Lung (tissue), 12 donors: ENCODE results near the gene RRP1. TPM values are rescaled to one million over a fixed set of nuclear protein-coding genes. Genes with fewer than 3 reads are reported as not detected.

Experiments
- ATAC-seq: fragments of 200-7000 bp; cut with Tn5 transposase; one replicate; pipeline ENCODE4 v1.9.1; 2020; ENCODE audit warnings: moderate number of reproducible peaks; ENCODE audit not compliant: insufficient read depth, low FRiP score
- DNase-seq, 3 donors: peaks; one replicate each; pipeline ENCODE4 v3.0.0-alpha.2; 2013 to 2017
- H3K27ac ChIP-seq, 2 donors: one replicate each; pipeline ENCODE4 v1.5.1; 2013; ENCODE audit warnings: mild to moderate bottlenecking in 2 of 2, moderate library complexity in 2 of 2, control low read depth in 1 of 2, inconsistent platforms in 1 of 2, low read depth in 1 of 2, low read length in 1 of 2
- H3K27me3 ChIP-seq, 3 donors: one replicate each; pipeline ENCODE4 v1.5.1; 2013; ENCODE audit warnings: low read length in 2 of 3; ENCODE audit not compliant: control insufficient read depth in 3 of 3, insufficient read depth in 3 of 3
- H3K36me3 ChIP-seq, 4 donors: one replicate each; pipeline ENCODE4 v1.5.1; 2013; ENCODE audit warnings: low read length in 4 of 4, mild to moderate bottlenecking in 1 of 4, moderate library complexity in 1 of 4; ENCODE audit not compliant: control insufficient read depth in 4 of 4, insufficient read depth in 4 of 4
- H3K4me1 ChIP-seq, 5 donors: one replicate each; pipeline ENCODE4 v1.5.1; 2013; ENCODE audit warnings: low read length in 5 of 5, mild to moderate bottlenecking in 2 of 5, moderate library complexity in 1 of 5; ENCODE audit not compliant: control insufficient read depth in 5 of 5, insufficient read depth in 5 of 5
- H3K4me3 ChIP-seq: one replicate; pipeline ENCODE4 v1.5.1; 2013; ENCODE audit warnings: mild to moderate bottlenecking, control low read depth, moderate library complexity
- H3K9ac ChIP-seq, 2 donors: one replicate each; pipeline ENCODE4 v1.5.1; 2013; ENCODE audit warnings: low read length in 2 of 2, control low read depth in 1 of 2; ENCODE audit not compliant: insufficient read depth in 1 of 2
- H3K9me3 ChIP-seq, 4 donors: one replicate each; pipeline ENCODE4 v1.5.1; 2013; ENCODE audit warnings: low read length in 3 of 4, mild to moderate bottlenecking in 1 of 4, moderate library complexity in 1 of 4; ENCODE audit not compliant: control insufficient read depth in 4 of 4, insufficient read depth in 3 of 4
- WGBS, 2 donors: extraction: QIAGEN DNeasy Blood & Tissue Kit; methylation state at CpG; one replicate each; pipeline ENCODE4 v1.1.7; 2013; 5-methylcytosine and 5-hydroxymethylcytosine counted together
- polyA plus RNA-seq, 2 donors: library from polyadenylated mRNA; stranded (reverse); fragments of 200-250 nt; gene quantifications; one replicate each; pipeline ENCODE4 v1.2.1, GENCODE V29; 2013
- total RNA-seq, 2 donors: library from RNA; depleted of rRNA in 1 of 2; stranded (reverse); fragments of >200 nt in 1 of 2; gene quantifications; one replicate each; pipeline ENCODE4 v1.2.1, GENCODE V29; 2014 to 2021
- TF ChIP-seq, protein P1 (sequence below): IDR thresholded peaks from 2 replicates; pipeline ENCODE4 v1.5.1; 2012; ENCODE audit warnings: mild to moderate bottlenecking; ENCODE audit errors: control extremely low read depth, extremely low read depth
- donor health status: control.
- donor health status: control.
- donor health status: Bipolar disorder and iron deficiency.
- donor health status: healthy.
- donor health status: DM: yes; HTN: yes; CAD: no.

RRP1 gene
- total and polyA plus RNA-seq, 4 donors, result 15.8 to 26.7 (median 19.5) TPM

- TF ChIP-seq, protein P1, sequence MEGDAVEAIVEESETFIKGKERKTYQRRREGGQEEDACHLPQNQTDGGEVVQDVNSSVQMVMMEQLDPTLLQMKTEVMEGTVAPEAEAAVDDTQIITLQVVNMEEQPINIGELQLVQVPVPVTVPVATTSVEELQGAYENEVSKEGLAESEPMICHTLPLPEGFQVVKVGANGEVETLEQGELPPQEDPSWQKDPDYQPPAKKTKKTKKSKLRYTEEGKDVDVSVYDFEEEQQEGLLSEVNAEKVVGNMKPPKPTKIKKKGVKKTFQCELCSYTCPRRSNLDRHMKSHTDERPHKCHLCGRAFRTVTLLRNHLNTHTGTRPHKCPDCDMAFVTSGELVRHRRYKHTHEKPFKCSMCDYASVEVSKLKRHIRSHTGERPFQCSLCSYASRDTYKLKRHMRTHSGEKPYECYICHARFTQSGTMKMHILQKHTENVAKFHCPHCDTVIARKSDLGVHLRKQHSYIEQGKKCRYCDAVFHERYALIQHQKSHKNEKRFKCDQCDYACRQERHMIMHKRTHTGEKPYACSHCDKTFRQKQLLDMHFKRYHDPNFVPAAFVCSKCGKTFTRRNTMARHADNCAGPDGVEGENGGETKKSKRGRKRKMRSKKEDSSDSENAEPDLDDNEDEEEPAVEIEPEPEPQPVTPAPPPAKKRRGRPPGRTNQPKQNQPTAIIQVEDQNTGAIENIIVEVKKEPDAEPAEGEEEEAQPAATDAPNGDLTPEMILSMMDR, result no peak
- Histone ChIP-seq H3K27ac (no peak overlapping the region), H3K36me3 (peaks cover 13 to 52% (median 23%) of the 10 kb centered on the region in 4 donors), H3K9ac (no peak overlapping the region), H3K4me3 (no peak overlapping the region), H3K27me3 (no peaks in the 10 kb centered on the region), H3K9me3 (no peaks in the 10 kb centered on the region), H3K4me1 (peaks cover 0 to 11% (median 5%) of the 10 kb centered on the region in 5 donors)
- WGBS, 2 donors, result 87 to 96% methylated on average over 8 of the region's 8 CpGs
- DNase-seq (no peak), ATAC-seq (no peak)
These were observed 3.0 kb downstream of the RRP1 start for GRCh38 chr21:43792406-43792805.

DNA sequence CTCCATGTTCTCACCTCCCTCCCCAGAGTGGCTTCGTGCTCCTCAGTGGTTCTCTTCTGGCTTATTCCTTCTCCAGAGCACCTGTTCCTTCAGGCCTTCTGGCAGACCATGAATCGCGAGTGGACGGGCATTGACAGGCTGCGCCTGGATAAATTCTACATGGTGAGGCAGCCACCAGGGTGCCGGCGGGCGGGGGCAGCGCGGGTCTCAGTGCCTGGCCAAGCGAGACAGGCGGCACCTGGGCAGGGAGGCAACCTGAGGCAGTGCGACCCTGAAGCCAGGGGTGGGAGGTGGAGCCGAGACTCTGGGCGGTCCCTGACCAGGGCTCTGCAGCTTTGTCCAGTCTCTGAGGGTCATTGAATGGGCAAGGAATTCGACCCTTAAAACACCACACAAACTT, 3.9 kb downstream of the RRP1 start:
- Histone ChIP-seq H3K36me3 (peaks cover 14 to 60% (median 29%) of the 10 kb centered on the region in 4 donors), H3K4me1 (peaks cover 0 to 11% (median 5%) of the 10 kb centered on the region in 5 donors), H3K27me3 (no peaks in the 10 kb centered on the region), H3K27ac (no peak overlapping the region), H3K9ac (no peak overlapping the region), H3K9me3 (no peaks in the 10 kb centered on the region), H3K4me3 (no peak overlapping the region)
- TF ChIP-seq, protein P1, result no peak
- WGBS, 2 donors, result 96 to 99% methylated on average over 16 of the region's 16 CpGs
- ATAC-seq (no peak), DNase-seq (no peak)

- Histone ChIP-seq H3K27ac (no peak overlapping the region), H3K36me3 (peaks cover 21 to 70% (median 34%) of the 10 kb centered on the region in 4 donors), H3K4me1 (peaks cover 0 to 11% (median 5%) of the 10 kb centered on the region in 5 donors), H3K4me3 (no peak overlapping the region), H3K27me3 (no peaks in the 10 kb centered on the region), H3K9ac (no peak overlapping the region), H3K9me3 (no peaks in the 10 kb centered on the region)
- ATAC-seq, result no peak
- DNase-seq, result no peak
- TF ChIP-seq, protein P1, result no peak
- WGBS, 2 donors, result 85 to 92% methylated on average over 12 of the region's 12 CpGs
These were observed 4.9 kb downstream of the RRP1 start for GRCh38 chr21:43794311-43794710.

- peaks cover 0 to 11% (median 5%) of the 10 kb centered on the region in 5 donors for H3K4me1 ChIP-seq
- no peak overlapping the region for H3K9ac ChIP-seq
- WGBS, 2 donors, result 93 to 95% methylated on average over 14 of the region's 14 CpGs
- no peaks in the 10 kb centered on the region for H3K9me3 ChIP-seq
- H3K27me3 ChIP-seq, result no peaks in the 10 kb centered on the region
- no peak overlapping the region for H3K4me3 ChIP-seq
- no peak for ATAC-seq
- DNase-seq, result no peak
- peaks cover 23 to 75% (median 36%) of the 10 kb centered on the region in 4 donors for H3K36me3 ChIP-seq
- TF ChIP-seq, protein P1, result no peak
- no peak overlapping the region for H3K27ac ChIP-seq
These were observed 5.5 kb downstream of the RRP1 start for GRCh38 chr21:43794857-43795256.
